ENCODE measurements around the gene EIF4E.
"Not testable (repeated sequence)": the region's sequence is repeated elsewhere in the genome, so short reads cannot be mapped to it uniquely, and the experiment has no call there.

The EIF4E gene

DNA sequence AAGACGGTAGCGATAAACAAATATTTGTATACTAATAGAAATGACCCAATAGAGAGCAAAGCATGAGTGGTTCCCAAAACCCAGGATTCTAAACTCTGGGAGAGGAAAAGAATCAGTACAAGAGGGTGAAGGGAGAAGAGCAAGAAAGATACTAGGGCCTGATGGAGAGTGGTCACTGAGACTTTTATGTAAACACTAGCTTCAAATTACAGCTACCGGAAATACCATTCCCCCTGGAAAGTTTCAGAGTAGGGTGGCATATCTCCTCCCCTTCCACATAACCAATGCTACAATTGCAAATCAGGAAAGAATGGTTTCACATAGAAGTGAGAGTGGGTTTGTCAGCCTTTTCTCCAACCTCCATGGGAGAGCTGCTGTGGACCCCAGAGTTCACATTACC is 77.1 kb downstream of the EIF4E start:
- no peak for TF ChIP-seq CTCF (IDR thresholded peaks at IDR 0.05; ENCODE audit: borderline replicate concordance, insufficient read depth, low read depth, low read length)
- no peak overlapping the region for H3K4me3 ChIP-seq (ENCODE audit: low read depth, low read length)

DNA sequence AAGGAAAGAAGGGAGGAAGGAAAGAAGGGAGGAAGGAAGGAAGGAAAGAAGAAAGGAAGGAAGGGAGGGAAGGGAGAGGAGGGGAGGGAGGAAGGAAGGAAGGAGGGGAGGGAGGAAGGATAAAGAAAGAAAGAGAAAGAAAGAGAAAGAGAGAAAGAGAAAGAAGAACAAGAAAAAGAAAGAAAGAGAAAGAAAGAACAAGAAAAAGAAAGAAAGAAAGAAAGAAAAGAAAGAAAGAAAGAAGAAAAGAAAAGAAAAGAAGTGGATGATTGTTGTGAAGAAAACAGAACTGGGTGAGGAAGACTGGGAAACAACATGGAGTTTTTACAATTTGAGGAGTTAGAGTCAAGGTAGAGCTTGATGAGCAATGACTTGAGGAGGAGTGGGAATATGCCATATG is 78.0 kb downstream of the EIF4E start:
- TF ChIP-seq CTCF (IDR thresholded peaks at IDR 0.05; ENCODE audit: borderline replicate concordance, insufficient read depth, low read depth, low read length): no peak
- H3K4me3 ChIP-seq (ENCODE audit: low read depth, low read length): no peak overlapping the region

DNA sequence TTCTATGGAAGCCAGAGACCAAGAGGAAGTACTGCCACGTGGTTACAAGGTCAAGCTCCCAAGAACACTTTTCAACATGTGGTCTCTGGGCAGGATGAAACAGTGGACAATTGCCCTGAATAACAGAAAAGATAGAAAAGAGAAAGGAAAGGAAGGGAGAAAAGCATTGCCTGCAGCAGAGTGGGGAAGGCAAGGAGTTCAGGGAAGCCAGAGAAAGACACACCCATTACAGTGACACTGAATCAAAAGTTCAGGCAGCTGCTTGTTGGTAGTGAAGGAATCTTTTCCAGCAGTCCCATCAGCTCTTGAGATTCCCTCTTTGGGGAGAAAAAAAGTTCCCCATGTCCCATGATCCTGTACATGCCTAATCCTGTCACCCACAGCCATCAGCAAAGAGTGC is 80.5 kb downstream of the EIF4E start:
- H3K4me3 ChIP-seq (ENCODE audit: low read depth, low read length): no peak overlapping the region
- TF ChIP-seq CTCF (IDR thresholded peaks at IDR 0.05; ENCODE audit: borderline replicate concordance, insufficient read depth, low read depth, low read length): no peak

- no peak for TF ChIP-seq CTCF (IDR thresholded peaks at IDR 0.05; ENCODE audit: borderline replicate concordance, insufficient read depth, low read depth, low read length)
- no peak overlapping the region for H3K4me3 ChIP-seq (ENCODE audit: low read depth, low read length)
Observed at GRCh38 chr4:98845960-98846359, 83.0 kb downstream of the EIF4E start.

DNA sequence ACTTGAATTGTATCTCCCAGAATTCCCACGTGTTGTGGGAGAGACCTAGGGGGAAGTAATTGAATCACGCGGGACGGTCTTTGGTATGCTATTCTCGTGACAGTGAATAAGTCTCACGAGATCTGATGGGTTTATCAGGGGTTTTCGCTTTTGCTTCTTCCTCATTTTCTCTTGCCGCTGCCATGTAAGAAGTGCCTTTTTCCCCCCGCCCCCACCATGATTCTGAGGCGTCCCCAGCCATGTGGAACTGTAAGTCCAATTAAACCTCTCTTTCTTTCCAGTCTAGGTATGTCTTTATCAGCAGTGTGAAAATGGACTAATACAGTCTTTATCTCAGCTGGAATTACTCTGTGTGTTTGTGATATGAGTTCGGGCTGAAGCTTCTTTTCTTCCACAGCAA is 86.0 kb downstream of the EIF4E start:
- not testable (repeated sequence) for H3K4me3 ChIP-seq (ENCODE audit: low read depth, low read length)

DNA sequence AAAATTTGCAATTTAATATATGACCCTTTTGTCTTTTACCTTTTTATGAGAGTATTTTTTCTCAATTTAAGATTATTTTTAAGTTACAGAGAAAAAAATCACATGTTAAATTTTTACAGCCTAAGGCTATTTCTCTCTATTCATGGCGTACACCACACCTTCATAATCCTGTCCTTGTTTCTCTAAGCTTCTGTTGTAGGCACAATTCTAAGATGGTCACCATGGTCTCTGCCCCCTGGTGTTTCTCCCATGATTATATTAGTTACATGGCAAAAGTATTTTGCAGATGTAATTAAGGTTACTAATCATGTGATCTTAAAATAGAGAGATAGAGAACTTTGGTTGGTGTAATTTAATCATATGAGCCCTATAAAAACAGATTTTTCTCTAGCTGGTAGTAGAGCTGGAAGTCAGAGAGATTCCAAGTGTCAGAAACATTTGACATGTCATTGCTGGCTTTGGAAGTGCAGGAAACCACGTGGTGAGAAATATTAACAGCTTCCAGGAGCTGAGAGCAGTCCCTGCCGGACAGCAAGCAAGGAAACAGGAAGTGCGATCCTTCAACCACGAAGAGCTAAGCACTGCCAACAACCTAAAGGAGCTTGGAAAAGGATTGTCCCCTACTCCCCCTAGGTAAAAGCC is 89.8 kb downstream of the EIF4E start:
- no peak for TF ChIP-seq CTCF (IDR thresholded peaks at IDR 0.05; ENCODE audit: borderline replicate concordance, insufficient read depth, low read depth, low read length)
- no peak overlapping the region for H3K4me3 ChIP-seq (ENCODE audit: low read depth, low read length)

- TF ChIP-seq CTCF (IDR thresholded peaks at IDR 0.05; ENCODE audit: borderline replicate concordance, insufficient read depth, low read depth, low read length): no peak
- no peak overlapping the region for H3K4me3 ChIP-seq (ENCODE audit: low read depth, low read length)
Observed at GRCh38 chr4:98838531-98838930, 90.4 kb downstream of the EIF4E start.

GRCh38 chr4:98833384-98833783 is 95.5 kb downstream of the EIF4E start:
- no peak overlapping the region for H3K4me3 ChIP-seq (ENCODE audit: low read depth, low read length)
- no peak for TF ChIP-seq CTCF (IDR thresholded peaks at IDR 0.05; ENCODE audit: borderline replicate concordance, insufficient read depth, low read depth, low read length)

- H3K4me3 ChIP-seq (ENCODE audit: low read depth, low read length): not testable (repeated sequence)
Observed at GRCh38 chr4:98831036-98831435, 97.9 kb downstream of the EIF4E start.

All from GM12875 (cell line).